ENCODE results near the gene SDR42E2. TPM values are rescaled to one million over a fixed set of nuclear protein-coding genes. Genes with fewer than 3 reads are reported as not detected.

Gene SDR42E2
- total and polyA plus RNA-seq, 2 donors (not counting 1 experiment from before 2014, with no cell fraction given) = 0.12 to 0.62 TPM

DNA sequence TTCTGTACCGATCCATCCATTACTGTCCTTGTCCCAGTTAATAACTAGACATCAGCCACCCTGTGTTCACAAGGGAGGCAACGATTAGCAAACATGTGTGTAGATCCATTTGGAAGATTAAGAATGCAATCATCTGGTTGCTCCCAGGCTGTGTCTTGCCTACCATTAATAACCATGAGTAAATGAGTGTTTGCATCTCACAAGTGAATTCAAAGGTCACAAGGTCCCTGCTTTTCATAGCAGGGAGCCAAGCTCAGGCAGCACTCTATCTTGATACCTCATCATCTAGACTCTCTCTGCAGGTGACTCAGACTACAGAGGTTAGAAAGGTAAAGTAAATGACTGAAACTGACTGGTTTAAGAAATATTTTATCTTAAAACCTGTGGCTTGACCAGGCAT, 44.7 kb upstream of the SDR42E2 start:
- TF ChIP-seq, protein P1, sequence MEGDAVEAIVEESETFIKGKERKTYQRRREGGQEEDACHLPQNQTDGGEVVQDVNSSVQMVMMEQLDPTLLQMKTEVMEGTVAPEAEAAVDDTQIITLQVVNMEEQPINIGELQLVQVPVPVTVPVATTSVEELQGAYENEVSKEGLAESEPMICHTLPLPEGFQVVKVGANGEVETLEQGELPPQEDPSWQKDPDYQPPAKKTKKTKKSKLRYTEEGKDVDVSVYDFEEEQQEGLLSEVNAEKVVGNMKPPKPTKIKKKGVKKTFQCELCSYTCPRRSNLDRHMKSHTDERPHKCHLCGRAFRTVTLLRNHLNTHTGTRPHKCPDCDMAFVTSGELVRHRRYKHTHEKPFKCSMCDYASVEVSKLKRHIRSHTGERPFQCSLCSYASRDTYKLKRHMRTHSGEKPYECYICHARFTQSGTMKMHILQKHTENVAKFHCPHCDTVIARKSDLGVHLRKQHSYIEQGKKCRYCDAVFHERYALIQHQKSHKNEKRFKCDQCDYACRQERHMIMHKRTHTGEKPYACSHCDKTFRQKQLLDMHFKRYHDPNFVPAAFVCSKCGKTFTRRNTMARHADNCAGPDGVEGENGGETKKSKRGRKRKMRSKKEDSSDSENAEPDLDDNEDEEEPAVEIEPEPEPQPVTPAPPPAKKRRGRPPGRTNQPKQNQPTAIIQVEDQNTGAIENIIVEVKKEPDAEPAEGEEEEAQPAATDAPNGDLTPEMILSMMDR (IDR thresholded peaks at IDR 0.05) = no peak
- TF ChIP-seq EZH2 (IDR thresholded peaks at IDR 0.05; ENCODE audit: borderline replicate concordance, insufficient read depth, low read depth, low read length, poor library complexity, severe bottlenecking) = no peak
- H3K9me3 Mint-ChIP-seq (ENCODE audit: insufficient read depth) = no peaks in the 10 kb centered on the region
- ChIA-PET CTCF (no interaction called here), POLR2A (no interaction called here)
- H3K9ac ChIP-seq (ENCODE audit: low read length) = no peak overlapping the region
- no peaks in the 10 kb centered on the region for H4K20me1 ChIP-seq (ENCODE audit: control insufficient read depth, insufficient read depth, low read length, poor library complexity, severe bottlenecking)
- no peak for DNase-seq
- H3K27me3 ChIP-seq (replicated peaks in 1 of 4; ENCODE audit: control extremely low read depth in 1 of 4, control insufficient read depth in 3 of 4, insufficient read depth in 4 of 4, low read length in 3 of 4) = no peaks in the 10 kb centered on the region
- intact Hi-C loops (cut with micrococcal nuclease) = no loop called here
- no peak overlapping the region for H2AFZ ChIP-seq (ENCODE audit: insufficient read depth, low read depth, low read length, poor library complexity, severe bottlenecking)
- H3K4me1 ChIP-seq (ENCODE audit: control insufficient read depth in 2 of 2, insufficient read depth in 2 of 2, low read length in 2 of 2) = no peaks in the 10 kb centered on the region
- no peak overlapping the region for H3K4me3 ChIP-seq (ENCODE audit: control extremely low read depth in 1 of 5, extremely low read depth in 1 of 5, insufficient read depth in 1 of 5, low read depth in 2 of 5, low read length in 4 of 5)
- H3K27me3 Mint-ChIP-seq = no peaks in the 10 kb centered on the region
- H3K4me3 Mint-ChIP-seq = no peak overlapping the region
- WGBS (ENCODE audit: insufficient coverage) = no CpG with 5 or more reads among the region's 2 CpGs
- no peak overlapping the region for H3K27ac Mint-ChIP-seq
- no peak overlapping the region for H3K27ac ChIP-seq (ENCODE audit: low read length in 2 of 2)
- no peaks in the 10 kb centered on the region for H3K36me3 ChIP-seq (replicated peaks in 1 of 2; ENCODE audit: control extremely low read depth in 1 of 2, control insufficient read depth in 1 of 2, extremely low read depth in 1 of 2, insufficient read depth in 2 of 2, low read length in 1 of 2)
- H3K4me1 Mint-ChIP-seq = peaks cover 2% of the 10 kb centered on the region
- no peaks in the 10 kb centered on the region for H3K79me2 ChIP-seq (ENCODE audit: control insufficient read depth, insufficient read depth, low read length)
- H3K4me2 ChIP-seq (replicated peaks; ENCODE audit: low read depth, low read length, poor library complexity, severe bottlenecking) = no peak overlapping the region
- H3K9me3 ChIP-seq (ENCODE audit: control extremely low read depth in 1 of 3, control insufficient read depth in 2 of 3, insufficient read depth in 1 of 3, low read length in 2 of 3) = no peaks in the 10 kb centered on the region
- ATAC-seq (ENCODE audit: low read depth) = no peak

DNA sequence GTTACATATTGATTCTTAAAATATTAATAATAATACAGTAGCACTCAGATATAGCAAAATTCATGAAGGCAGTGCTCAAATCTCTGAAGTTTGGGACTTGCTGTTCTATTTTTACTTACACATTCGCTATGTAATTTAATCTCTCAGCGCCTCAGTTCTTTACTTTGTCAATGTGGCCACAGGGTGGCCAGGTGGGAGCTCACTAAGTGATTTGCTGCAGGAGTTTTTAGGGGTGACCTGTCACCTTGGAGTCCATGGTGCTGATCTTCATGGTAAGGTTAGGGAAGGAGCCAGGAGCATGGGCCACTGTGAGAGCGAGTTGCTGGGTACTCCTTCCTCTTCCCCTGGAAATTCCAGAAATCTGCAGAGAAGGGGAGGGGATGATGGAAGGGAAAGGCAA, 41.9 kb upstream of the SDR42E2 start:
- no CpG with 5 or more reads among the region's 3 CpGs for WGBS (ENCODE audit: insufficient coverage)
- no peak overlapping the region for H2AFZ ChIP-seq (ENCODE audit: insufficient read depth, low read depth, low read length, poor library complexity, severe bottlenecking)
- no peak overlapping the region for H3K4me3 Mint-ChIP-seq
- ChIA-PET CTCF (interaction anchor here (1.2 kb wide), 1 partner anchor 11 kb away, joined by 3 read pairs; no protein-coding TSS in a partner anchor), POLR2A (no interaction called here)
- no peaks in the 10 kb centered on the region for H3K27me3 Mint-ChIP-seq
- ATAC-seq (ENCODE audit: low read depth) = no peak
- H3K4me1 ChIP-seq (ENCODE audit: control insufficient read depth in 2 of 2, insufficient read depth in 2 of 2, low read length in 2 of 2) = peaks cover 4 to 5% of the 10 kb centered on the region in 2 donors
- H3K79me2 ChIP-seq (ENCODE audit: control insufficient read depth, insufficient read depth, low read length) = no peaks in the 10 kb centered on the region
- no peak overlapping the region for H3K27ac Mint-ChIP-seq
- no peaks in the 10 kb centered on the region for H3K27me3 ChIP-seq (replicated peaks in 1 of 4; ENCODE audit: control extremely low read depth in 1 of 4, control insufficient read depth in 3 of 4, insufficient read depth in 4 of 4, low read length in 3 of 4)
- H3K4me2 ChIP-seq (replicated peaks; ENCODE audit: low read depth, low read length, poor library complexity, severe bottlenecking) = no peak overlapping the region
- H3K9me3 ChIP-seq (ENCODE audit: control extremely low read depth in 1 of 3, control insufficient read depth in 2 of 3, insufficient read depth in 1 of 3, low read length in 2 of 3) = no peaks in the 10 kb centered on the region
- no peaks in the 10 kb centered on the region for H3K9me3 Mint-ChIP-seq (ENCODE audit: insufficient read depth)
- H3K4me3 ChIP-seq (ENCODE audit: control extremely low read depth in 1 of 5, extremely low read depth in 1 of 5, insufficient read depth in 1 of 5, low read depth in 2 of 5, low read length in 4 of 5) = no peak overlapping the region
- no peak for TF ChIP-seq EZH2 (IDR thresholded peaks at IDR 0.05; ENCODE audit: borderline replicate concordance, insufficient read depth, low read depth, low read length, poor library complexity, severe bottlenecking)
- TF ChIP-seq, protein P1 (IDR thresholded peaks at IDR 0.05) = no peak
- H3K4me1 Mint-ChIP-seq = peaks cover 12% of the 10 kb centered on the region
- no peaks in the 10 kb centered on the region for H3K36me3 ChIP-seq (replicated peaks in 1 of 2; ENCODE audit: control extremely low read depth in 1 of 2, control insufficient read depth in 1 of 2, extremely low read depth in 1 of 2, insufficient read depth in 2 of 2, low read length in 1 of 2)
- intact Hi-C loops (cut with micrococcal nuclease) = no loop called here
- no peak overlapping the region for H3K27ac ChIP-seq (ENCODE audit: low read length in 2 of 2)
- H4K20me1 ChIP-seq (ENCODE audit: control insufficient read depth, insufficient read depth, low read length, poor library complexity, severe bottlenecking) = no peaks in the 10 kb centered on the region
- H3K9ac ChIP-seq (ENCODE audit: low read length) = no peak overlapping the region
- no peak for DNase-seq
